ENCODE measurements around the gene NRGN.

DNA sequence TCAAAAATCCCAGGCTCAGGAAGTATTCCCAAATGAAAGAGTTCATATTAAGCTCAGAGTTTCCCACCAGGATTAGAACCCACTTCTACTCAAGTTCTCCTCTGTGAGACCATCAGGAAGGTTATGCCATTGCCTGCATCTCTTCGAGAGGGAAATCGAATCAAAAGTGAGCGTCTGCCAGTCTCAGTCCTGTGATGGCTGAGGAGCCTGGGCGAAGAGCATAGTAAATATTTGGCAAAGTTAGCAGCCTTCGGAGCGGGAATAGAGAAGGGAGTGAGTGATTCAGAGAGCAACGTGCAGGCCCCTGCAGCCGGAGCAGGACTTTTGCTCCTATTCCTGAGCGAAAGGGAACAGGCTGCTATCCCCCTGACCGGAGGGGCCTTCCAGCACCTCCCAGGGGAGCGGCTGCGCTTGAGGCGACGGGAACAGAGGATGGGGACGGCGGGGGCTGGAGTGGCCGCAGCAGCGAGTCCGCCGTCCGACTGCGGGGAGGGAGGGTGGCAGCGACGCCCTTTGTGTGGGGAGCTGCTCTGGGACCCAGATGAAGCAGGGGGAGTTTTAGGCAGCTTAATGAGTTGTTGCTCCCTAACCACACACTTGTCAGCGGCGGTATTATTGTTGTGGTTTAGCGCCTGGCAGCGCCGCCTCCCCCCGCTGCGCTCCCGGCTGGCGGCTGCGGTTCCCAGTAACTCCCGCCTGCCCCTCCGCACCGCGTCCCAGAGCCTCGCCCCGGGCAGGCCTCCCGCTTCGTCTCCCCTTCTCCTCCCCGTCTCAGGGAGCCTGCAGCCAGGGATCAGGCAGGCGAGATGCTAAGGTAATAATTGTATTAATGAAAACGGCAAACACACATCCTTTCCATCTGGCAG, 21.7 kb upstream of the NRGN start:
- TF ChIP-seq, protein P1, sequence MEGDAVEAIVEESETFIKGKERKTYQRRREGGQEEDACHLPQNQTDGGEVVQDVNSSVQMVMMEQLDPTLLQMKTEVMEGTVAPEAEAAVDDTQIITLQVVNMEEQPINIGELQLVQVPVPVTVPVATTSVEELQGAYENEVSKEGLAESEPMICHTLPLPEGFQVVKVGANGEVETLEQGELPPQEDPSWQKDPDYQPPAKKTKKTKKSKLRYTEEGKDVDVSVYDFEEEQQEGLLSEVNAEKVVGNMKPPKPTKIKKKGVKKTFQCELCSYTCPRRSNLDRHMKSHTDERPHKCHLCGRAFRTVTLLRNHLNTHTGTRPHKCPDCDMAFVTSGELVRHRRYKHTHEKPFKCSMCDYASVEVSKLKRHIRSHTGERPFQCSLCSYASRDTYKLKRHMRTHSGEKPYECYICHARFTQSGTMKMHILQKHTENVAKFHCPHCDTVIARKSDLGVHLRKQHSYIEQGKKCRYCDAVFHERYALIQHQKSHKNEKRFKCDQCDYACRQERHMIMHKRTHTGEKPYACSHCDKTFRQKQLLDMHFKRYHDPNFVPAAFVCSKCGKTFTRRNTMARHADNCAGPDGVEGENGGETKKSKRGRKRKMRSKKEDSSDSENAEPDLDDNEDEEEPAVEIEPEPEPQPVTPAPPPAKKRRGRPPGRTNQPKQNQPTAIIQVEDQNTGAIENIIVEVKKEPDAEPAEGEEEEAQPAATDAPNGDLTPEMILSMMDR (IDR thresholded peaks at IDR 0.05), result no peak
- TF ChIP-seq POLR2A (IDR thresholded peaks at IDR 0.05), result no peak
